ENCODE data around the gene PCSK7. TPM values are rescaled to one million over a fixed set of nuclear protein-coding genes. Genes with fewer than 3 reads are reported as not detected.

Gene PCSK7
- total RNA-seq, 1 experiment from 2014 or later, result 50.7 TPM

- DNase-seq, result no peak
- no CpG with 5 or more reads among the region's 17 CpGs for WGBS (ENCODE audit: extremely low coverage, insufficient read length, low lambda C conversion rate)
- H3T11ph ChIP-seq (ENCODE audit: low read length), result no peak overlapping the region
- H2BK5ac ChIP-seq (ENCODE audit: insufficient read length, low read length), result no peak overlapping the region
- H3K79me1 ChIP-seq (ENCODE audit: insufficient read depth, low read depth, low read length, poor library complexity, severe bottlenecking), result no peaks in the 10 kb centered on the region
- no peak overlapping the region for H2AFZ ChIP-seq (ENCODE audit: low read length)
- no peaks in the 10 kb centered on the region for H3K9me3 Mint-ChIP-seq
- H3K23ac ChIP-seq (ENCODE audit: insufficient read length, low read depth, low read length), result no peak overlapping the region
- H2BK15ac ChIP-seq (ENCODE audit: low read depth, low read length), result no peak overlapping the region
- no peak overlapping the region for H3K4ac ChIP-seq (ENCODE audit: low read depth, low read length)
- no peak overlapping the region for H4K91ac ChIP-seq (ENCODE audit: insufficient read length, low read depth, low read length)
- no peak overlapping the region for H3K56ac ChIP-seq (ENCODE audit: insufficient read length, low read depth, low read length)
- H3K9me3 ChIP-seq (ENCODE audit: control insufficient read depth, low read depth, low read length), result no peaks in the 10 kb centered on the region
- H3K4me3 Mint-ChIP-seq, result no peak overlapping the region
- H3K79me2 ChIP-seq (ENCODE audit: insufficient read depth, low read length), result no peaks in the 10 kb centered on the region
- H2AK5ac ChIP-seq (ENCODE audit: insufficient read length, low read length), result no peak overlapping the region
- no peaks in the 10 kb centered on the region for H3K23me2 ChIP-seq (ENCODE audit: insufficient read length, low read depth, low read length, poor library complexity, severe bottlenecking)
- no peak overlapping the region for H4K5ac ChIP-seq (ENCODE audit: insufficient read length, low read depth, low read length)
- H2BK120ac ChIP-seq (ENCODE audit: low read depth, low read length, poor library complexity, severe bottlenecking), result no peak overlapping the region
- H3K4me2 ChIP-seq (ENCODE audit: insufficient read depth, insufficient read length, low read length), result no peak overlapping the region
- no peaks in the 10 kb centered on the region for H3K27me3 ChIP-seq (ENCODE audit: insufficient read depth, low read length)
- H3K14ac ChIP-seq (ENCODE audit: insufficient read depth, low read length), result no peak overlapping the region
- H3K27ac Mint-ChIP-seq, result no peak overlapping the region; a peak in 1 of 7 replicates
- H3K18ac ChIP-seq (ENCODE audit: insufficient read length, low read depth, low read length), result no peak overlapping the region
- TF ChIP-seq CTCF (conservative IDR thresholded peaks at IDR 0.05), result no peak
- peaks cover 9 to 69% (median 29%) of the 10 kb centered on the region in 3 experiments for H3K36me3 Mint-ChIP-seq (ENCODE audit: insufficient read depth in 1 of 3, low read depth in 3 of 3)
- no peak overlapping the region for H2BK12ac ChIP-seq (ENCODE audit: insufficient read length, low read depth, low read length)
- H3K9ac ChIP-seq (ENCODE audit: extremely low read depth, insufficient read length, low read length), result no peak overlapping the region
- H4K8ac ChIP-seq (replicated peaks; ENCODE audit: insufficient read length, low read depth, low read length), result no peak overlapping the region
- H3K27me3 Mint-ChIP-seq (ENCODE audit: low read depth), result no peaks in the 10 kb centered on the region
- H3K27ac ChIP-seq (ENCODE audit: insufficient read length, low read depth, low read length), result no peak overlapping the region
- H4K20me1 ChIP-seq (ENCODE audit: control insufficient read depth, insufficient read depth, insufficient read length), result no peaks in the 10 kb centered on the region
- no peaks in the 10 kb centered on the region for H3K4me1 ChIP-seq (ENCODE audit: insufficient read depth, low read length)
- peaks cover 3 to 6% of the 10 kb centered on the region in 2 experiments for H3K4me1 Mint-ChIP-seq
- no peak overlapping the region for H2BK20ac ChIP-seq (ENCODE audit: low read depth, low read length, poor library complexity, severe bottlenecking)
Observed at GRCh38 chr11:117223741-117224689, 7.9 kb downstream of the PCSK7 start.
